CD4-positive, alpha-beta T cell (primary cell): ENCODE results near the gene SORT1. TPM values are rescaled to one million over a fixed set of nuclear protein-coding genes. Genes with fewer than 3 reads are reported as not detected.

Experiments
- ATAC-seq: fragments of 200-7000 bp; cut with Tn5 transposase; one replicate; pipeline ENCODE4 v1.10.0; 2022; ENCODE audit warnings: mild to moderate bottlenecking; ENCODE audit not compliant: poor library complexity
- CTCF ChIA-PET: fragments of 350-600 bp; sonication (Branson Sonifier 250); formaldehyde crosslinking; loops from one replicate; lab custom pipeline; 2021; ENCODE audit warnings: antibody characterized with exemption, inconsistent platforms; lab: Charles Lee
- POLR2A ChIA-PET: fragments of 350-600 bp; sonication (Branson Sonifier 250); formaldehyde crosslinking; loops from one replicate; lab custom pipeline; 2021; ENCODE audit warnings: antibody characterized with exemption, inconsistent platforms; lab: Charles Lee
- DNase-seq, 14 experiments: peaks; one replicate each; pipeline ENCODE4 v3.0.0-alpha.2; 2013 to 2020; ENCODE audit warnings: mixed read lengths in 2 of 14
- H3K27ac ChIP-seq, 2 donors: one replicate each; pipeline versions ENCODE4 v1.5.1 to v1.7.0; 2013; ENCODE audit warnings: low read length in 2 of 2, low read depth in 1 of 2, mild to moderate bottlenecking in 1 of 2
- H3K27me3 ChIP-seq, 2 experiments: 1 replicate in 1 of 2; 2 replicates in 1 of 2; pipeline versions ENCODE4 v1.6.1 to v1.7.0; 2013; ENCODE audit warnings: low read length in 2 of 2, control low read depth in 1 of 2, mild to moderate bottlenecking in 1 of 2, moderate library complexity in 1 of 2; ENCODE audit not compliant: insufficient read depth in 2 of 2, control insufficient read depth in 1 of 2
- H3K36me3 ChIP-seq: one replicate; pipeline ENCODE4 v1.6.1; 2013; ENCODE audit warnings: low read length, control low read depth; ENCODE audit not compliant: insufficient read depth
- H3K4me1 ChIP-seq: one replicate; pipeline ENCODE4 v1.6.1; 2013; ENCODE audit warnings: low read length, control low read depth; ENCODE audit not compliant: insufficient read depth
- H3K4me3 ChIP-seq: one replicate; pipeline ENCODE4 v1.5.1; 2013; ENCODE audit warnings: mild to moderate bottlenecking, low read length, moderate library complexity
- H3K9me3 ChIP-seq, 2 experiments: 1 replicate in 1 of 2; 2 replicates in 1 of 2; pipeline versions ENCODE4 v1.6.1 to v1.7.0; 2013; ENCODE audit warnings: low read length in 2 of 2, mild to moderate bottlenecking in 2 of 2, control low read depth in 1 of 2, moderate library complexity in 1 of 2; ENCODE audit not compliant: control insufficient read depth in 1 of 2, insufficient read depth in 1 of 2
- H3K27ac Mint-ChIP-seq: one replicate; pipeline ENCODE4 v1.8.0; 2020; ENCODE audit warnings: mixed read lengths
- H3K27me3 Mint-ChIP-seq: one replicate; pipeline ENCODE4 v1.8.0; 2021; ENCODE audit warnings: mixed read lengths
- H3K36me3 Mint-ChIP-seq: one replicate; pipeline ENCODE4 v1.8.0; 2021; ENCODE audit warnings: low read depth, mixed read lengths
- H3K4me1 Mint-ChIP-seq: one replicate; pipeline ENCODE4 v1.8.0; 2021; ENCODE audit warnings: low read depth, mixed read lengths
- H3K4me3 Mint-ChIP-seq: one replicate; pipeline ENCODE4 v1.8.0; 2020; ENCODE audit warnings: mild to moderate bottlenecking, mixed read lengths
- H3K9me3 Mint-ChIP-seq: one replicate; pipeline ENCODE4 v1.8.0; 2020; ENCODE audit warnings: mixed read lengths
- CTCF ChIP-seq: fragments of 200-600 bp; IDR thresholded peaks from one replicate; pipeline ENCODE4 v1.8.0; 2022; ENCODE audit warnings: antibody characterized with exemption, mild to moderate bottlenecking
- intact Hi-C, 2 experiments: fragments of 100-400 bp; cut with DNase I in 1 of 2; cut with micrococcal nuclease in 1 of 2; formaldehyde crosslinking; loops; one replicate each; pipeline versions ENCODE4 v1.15.1 to v1.9.0; 2023 to 2025; cut with DNase I, micrococcal nuclease
- total RNA-seq, 174 experiments: library from RNA in 2 of 174; stranded (reverse) in 2 of 174; gene quantifications; one replicate each; pipeline ENCODE4 v1.2.3 and lab custom pipeline; 2021 to 2026

Gene SORT1
- total RNA-seq, 2 experiments from 2014 or later, result 0.22 to 0.73 TPM

DNA sequence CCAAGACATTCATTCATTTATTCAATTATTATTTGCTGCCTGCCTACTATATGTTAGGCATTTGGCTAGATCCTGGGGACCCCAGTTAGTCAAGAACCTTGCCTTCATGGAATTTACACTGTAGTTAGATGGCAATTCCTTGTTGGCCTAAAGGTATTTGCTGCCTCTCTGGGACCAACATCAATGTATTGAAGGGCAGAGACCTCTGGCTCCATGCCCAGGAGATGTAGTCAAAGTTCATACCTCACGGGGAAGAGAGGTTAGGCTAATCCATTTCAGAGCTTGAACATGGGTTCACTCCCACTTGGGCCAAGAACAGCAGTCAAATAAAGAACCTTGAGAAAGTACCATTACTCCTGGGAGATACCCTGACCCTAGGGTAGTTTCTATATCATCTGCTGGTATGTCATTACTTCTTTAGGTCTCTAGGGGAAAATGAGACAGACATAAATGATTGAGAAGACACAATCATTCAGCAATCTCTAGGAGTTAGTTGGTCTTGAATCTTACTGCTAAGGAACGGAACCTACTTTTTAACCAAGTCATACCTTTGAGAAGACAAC, 32.0 kb downstream of the SORT1 start:
- peaks cover 38% of the 10 kb centered on the region for H3K27me3 Mint-ChIP-seq
- TF ChIP-seq CTCF, result no peak

DNA sequence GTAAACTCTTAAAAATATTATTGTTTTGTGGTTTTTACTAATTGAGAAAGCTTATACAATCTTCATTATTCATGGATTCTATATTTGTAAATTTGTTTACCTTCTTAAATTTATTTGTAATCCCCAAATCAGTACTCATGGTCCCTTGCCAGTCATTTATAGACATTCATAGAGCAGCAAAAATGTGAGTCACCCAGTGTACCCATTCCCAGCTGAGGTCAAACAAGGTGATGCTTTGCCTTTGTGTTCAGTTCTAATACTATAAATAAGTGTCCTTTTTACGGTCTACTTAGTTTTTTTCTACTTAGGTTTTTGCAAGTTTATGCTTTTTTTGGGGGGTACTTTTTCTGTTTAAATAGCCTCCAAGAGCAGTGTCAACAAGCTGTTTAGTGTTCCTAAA, 36.1 kb downstream of the SORT1 start:
- CTCF ChIA-PET, result interaction anchor here (1.0 to 1.3 kb wide), 2 partner anchors 9 kb away, joined by 3 read pairs; no protein-coding TSS in a partner anchor

More for the DNA sequence above, 32.0 kb downstream of the SORT1 start:
- Histone ChIP-seq H3K27ac (no peak overlapping the region), H3K9me3 (no peaks in the 10 kb centered on the region), H3K36me3 (no peaks in the 10 kb centered on the region), H3K4me3 (no peak overlapping the region), H3K4me1 (no peaks in the 10 kb centered on the region), H3K27me3 (peaks cover 2 to 5% of the 10 kb centered on the region in 2 experiments)
- intact Hi-C loops, result no loop called here
- H3K4me1 Mint-ChIP-seq, result peaks cover 3% of the 10 kb centered on the region
- no peak overlapping the region for H3K27ac Mint-ChIP-seq
- CTCF ChIA-PET, result no interaction called here
- POLR2A ChIA-PET, result no interaction called here
- DNase-seq (no peak), ATAC-seq (no peak)
- no peaks in the 10 kb centered on the region for H3K9me3 Mint-ChIP-seq
- no peak overlapping the region for H3K4me3 Mint-ChIP-seq
- H3K36me3 Mint-ChIP-seq, result no peaks in the 10 kb centered on the region

GRCh38 chr1:109361069-109361468, 36.6 kb downstream of the SORT1 start:
- DNase-seq (no peak), ATAC-seq (no peak)
- Histone ChIP-seq H3K27ac (no peak overlapping the region), H3K36me3 (no peaks in the 10 kb centered on the region), H3K9me3 (no peaks in the 10 kb centered on the region), H3K27me3 (no peaks in the 10 kb centered on the region), H3K4me3 (no peak overlapping the region), H3K4me1 (no peaks in the 10 kb centered on the region)
- peaks cover 21% of the 10 kb centered on the region for H3K27me3 Mint-ChIP-seq
- ChIA-PET CTCF (interaction anchor here (1.0 to 1.3 kb wide), 2 partner anchors 9 kb away, joined by 3 read pairs; no protein-coding TSS in a partner anchor), POLR2A (no interaction called here)
- no peaks in the 10 kb centered on the region for H3K36me3 Mint-ChIP-seq
- TF ChIP-seq CTCF, result no peak
- intact Hi-C loops, result no loop called here
- no peaks in the 10 kb centered on the region for H3K9me3 Mint-ChIP-seq
- no peak overlapping the region for H3K4me3 Mint-ChIP-seq
- H3K27ac Mint-ChIP-seq, result no peak overlapping the region
- H3K4me1 Mint-ChIP-seq, result no peaks in the 10 kb centered on the region

More for the DNA sequence above, 36.1 kb downstream of the SORT1 start:
- H3K4me1 Mint-ChIP-seq, result no peaks in the 10 kb centered on the region
- POLR2A ChIA-PET, result no interaction called here
- Histone ChIP-seq H3K4me3 (no peak overlapping the region), H3K4me1 (no peaks in the 10 kb centered on the region), H3K9me3 (no peaks in the 10 kb centered on the region), H3K27me3 (no peaks in the 10 kb centered on the region), H3K36me3 (no peaks in the 10 kb centered on the region), H3K27ac (no peak overlapping the region)
- no peak for TF ChIP-seq CTCF
- intact Hi-C loops, result no loop called here
- no peak overlapping the region for H3K4me3 Mint-ChIP-seq
- H3K27me3 Mint-ChIP-seq, result peaks cover 26% of the 10 kb centered on the region
- no peaks in the 10 kb centered on the region for H3K9me3 Mint-ChIP-seq
- H3K27ac Mint-ChIP-seq, result no peak overlapping the region
- no peak for ATAC-seq
- DNase-seq, result no peak
- H3K36me3 Mint-ChIP-seq, result no peaks in the 10 kb centered on the region
